Esophagus mucosa (tissue), 1 donor: ENCODE measurements around the gene POU6F1. TPM values are rescaled to one million over a fixed set of nuclear protein-coding genes. Genes with fewer than 3 reads are reported as not detected.
"Not testable (repeated sequence)": the region's sequence is repeated elsewhere in the genome, so short reads cannot be mapped to it uniquely, and the experiment has no call there.

Experiments
- ATAC-seq: fragments of 200-7000 bp; cut with Tn5 transposase; one replicate; pipeline ENCODE4 v1.9.1; 2020
- total RNA-seq: library from RNA; stranded (reverse); gene quantifications from one replicate; pipeline ENCODE4 v1.2.4, GENCODE V29; 2023
- donor health status: DM: yes; HTN: yes; CAD: no.

The POU6F1 gene
- total RNA-seq, 1 donor from 2014 or later, result 2.9 TPM

DNA sequence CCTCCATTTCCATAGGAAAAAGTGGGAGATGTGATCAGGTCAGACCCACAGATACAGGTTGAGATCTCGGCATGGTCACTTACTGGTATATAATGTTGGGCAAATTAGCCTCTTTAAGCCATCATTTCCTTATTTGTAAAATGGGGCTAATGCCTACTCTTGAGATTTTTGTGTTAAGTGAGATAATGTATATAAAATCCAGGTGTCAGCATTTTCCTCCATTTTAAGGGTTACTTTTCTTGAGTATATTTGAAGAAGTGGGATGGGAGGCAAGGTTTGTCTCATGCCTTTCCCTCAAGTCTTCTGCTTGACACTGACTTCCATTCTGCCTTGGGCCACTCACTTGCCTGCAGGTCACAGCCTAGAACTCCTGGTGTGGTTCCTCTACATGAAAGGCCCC, 10.1 kb upstream of the POU6F1 start:
- ATAC-seq, result no peak

GRCh38 chr12:51227112-51227511, 9.2 kb upstream of the POU6F1 start:
- not testable (repeated sequence) for ATAC-seq

GRCh38 chr12:51225771-51226170, 7.9 kb upstream of the POU6F1 start:
- no peak for ATAC-seq

- ATAC-seq, result no peak
These were observed 7.4 kb upstream of the POU6F1 start for GRCh38 chr12:51225234-51225633.

- ATAC-seq, result no peak
These were observed 6.8 kb upstream of the POU6F1 start for GRCh38 chr12:51224625-51225024.

DNA sequence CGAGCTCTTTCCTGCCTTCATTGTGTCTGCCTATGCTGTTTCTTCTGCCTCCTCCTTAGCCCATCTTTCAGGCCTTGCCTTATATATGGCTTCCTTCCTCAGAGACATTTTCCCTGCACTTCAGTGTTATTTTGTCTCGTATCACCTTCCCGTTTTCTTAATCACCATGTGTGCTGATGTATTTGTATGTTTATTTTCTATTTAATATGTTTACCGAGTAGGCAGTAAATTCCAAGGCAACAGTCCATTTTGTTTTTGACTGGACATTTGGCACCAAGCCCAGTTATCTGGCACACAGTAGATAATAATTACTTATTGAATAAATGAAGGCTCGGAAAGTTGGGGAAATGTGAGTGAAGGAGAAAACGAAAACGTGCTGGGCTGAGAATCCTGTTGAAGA, 4.6 kb upstream of the POU6F1 start:
- ATAC-seq, result no peak

DNA sequence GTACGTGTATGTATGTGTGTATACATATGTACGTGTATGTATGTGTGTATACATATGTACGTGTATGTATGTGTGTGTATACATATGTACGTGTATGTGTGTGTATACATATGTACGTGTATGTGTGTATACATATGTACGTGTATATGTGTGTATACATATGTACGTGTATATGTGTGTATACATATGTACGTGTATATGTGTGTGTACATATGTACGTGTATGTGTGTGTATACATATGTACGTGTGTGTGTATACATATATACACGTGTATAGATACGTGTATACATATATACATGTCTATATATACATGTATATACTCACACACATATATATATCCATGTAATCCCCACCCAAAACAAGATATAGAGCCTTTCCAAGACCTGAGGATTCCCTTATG, 2.0 kb upstream of the POU6F1 start:
- not testable (repeated sequence) for ATAC-seq

DNA sequence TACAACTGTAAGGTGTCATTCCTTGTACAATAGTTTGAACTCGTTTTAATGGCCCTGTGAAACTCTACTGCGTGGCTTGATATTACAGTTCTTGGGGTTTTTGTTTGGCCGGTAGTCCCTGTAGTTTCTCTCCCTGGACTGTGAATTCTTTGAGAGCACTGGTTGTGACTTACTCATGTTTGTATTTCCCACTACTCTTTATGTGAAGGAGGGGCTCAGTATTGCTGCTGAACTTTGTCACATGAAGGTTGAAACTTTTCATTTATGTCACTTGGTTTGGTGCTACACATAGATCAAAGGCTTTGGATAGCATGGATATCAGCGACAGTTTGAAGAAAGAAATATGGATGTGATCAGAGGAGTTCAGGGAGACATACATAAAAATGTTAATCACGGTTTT, 1.5 kb upstream of the POU6F1 start:
- no peak for ATAC-seq

- ATAC-seq, result peak; percentile 27
These were observed 822 bp upstream of the POU6F1 start for GRCh38 chr12:51218607-51219161.

GRCh38 chr12:51217133-51217967, 512 bp downstream of the POU6F1 start:
- peak; percentile 55 for ATAC-seq

GRCh38 chr12:51216642-51217041, 1.2 kb downstream of the POU6F1 start:
- no peak for ATAC-seq

DNA sequence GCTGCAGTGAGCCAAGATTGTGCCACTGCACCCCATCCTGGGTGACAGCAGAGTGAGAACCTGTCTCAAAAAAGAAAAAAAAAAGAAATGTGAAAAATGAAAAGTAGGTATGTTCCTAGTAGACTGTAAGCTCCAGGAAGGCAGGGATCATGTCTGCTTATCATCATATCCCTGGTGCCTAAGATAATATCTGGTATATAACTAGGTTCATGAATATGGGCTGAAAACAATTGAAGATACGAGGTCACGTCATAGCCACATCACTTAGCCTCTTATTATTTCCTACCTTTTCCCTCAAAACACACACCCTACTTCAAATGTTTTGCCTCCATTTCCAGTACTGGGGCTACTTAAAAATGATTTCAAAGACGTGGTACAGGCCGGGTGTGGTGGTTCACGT, 3.0 kb downstream of the POU6F1 start:
- no peak for ATAC-seq

DNA sequence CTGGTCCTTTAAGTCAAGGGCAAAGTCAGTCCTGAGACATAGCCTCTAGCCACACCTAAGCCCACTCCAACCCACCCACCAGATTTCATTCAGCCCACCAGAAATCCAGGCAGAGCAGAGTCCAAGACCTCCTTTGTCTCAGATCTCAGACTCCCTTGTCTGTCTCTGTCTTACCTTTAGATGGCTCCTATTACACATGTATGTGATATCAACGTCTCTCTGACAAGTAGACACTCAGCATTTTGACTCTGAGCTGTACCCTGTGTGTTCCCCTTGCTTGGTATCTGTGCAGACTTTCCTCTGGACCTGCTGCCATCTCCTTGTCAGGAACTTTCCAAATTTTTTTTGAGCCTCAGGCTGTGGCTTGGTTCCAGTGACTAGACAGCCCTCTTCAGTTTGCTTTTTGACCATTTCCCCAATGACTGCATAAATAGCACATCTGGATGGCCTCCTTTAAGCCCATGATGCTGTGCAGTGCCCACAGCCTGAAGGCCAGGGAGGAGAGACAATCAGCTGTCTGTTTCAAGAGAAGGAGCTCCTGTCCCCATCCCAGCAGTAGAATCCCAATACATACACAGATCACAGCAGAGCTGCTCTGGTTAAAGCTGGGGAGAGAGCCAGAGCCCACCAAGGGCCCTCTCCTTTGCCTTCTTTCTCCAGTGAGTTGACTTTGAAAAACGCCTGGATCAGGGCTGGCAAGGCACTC, 7.0 kb downstream of the POU6F1 start:
- no peak for ATAC-seq

DNA sequence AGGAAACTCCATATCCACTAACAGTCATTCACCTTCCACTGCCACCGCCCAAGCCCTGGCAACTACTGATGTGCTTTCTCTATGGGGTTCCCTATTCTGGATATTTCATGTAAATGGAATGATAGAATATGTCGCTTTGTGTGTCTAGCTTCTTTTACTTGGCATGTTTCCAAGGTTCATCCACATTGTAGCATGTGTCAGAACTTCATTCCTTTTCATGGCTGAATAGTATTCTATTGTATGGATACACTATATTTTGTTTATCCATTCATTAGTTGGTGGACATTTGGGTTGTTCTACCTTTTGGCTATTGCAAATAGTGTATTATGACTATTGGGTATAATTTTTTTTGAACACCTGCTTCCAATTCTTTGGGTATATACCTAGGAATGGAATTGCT, 8.6 kb downstream of the POU6F1 start:
- no peak for ATAC-seq

DNA sequence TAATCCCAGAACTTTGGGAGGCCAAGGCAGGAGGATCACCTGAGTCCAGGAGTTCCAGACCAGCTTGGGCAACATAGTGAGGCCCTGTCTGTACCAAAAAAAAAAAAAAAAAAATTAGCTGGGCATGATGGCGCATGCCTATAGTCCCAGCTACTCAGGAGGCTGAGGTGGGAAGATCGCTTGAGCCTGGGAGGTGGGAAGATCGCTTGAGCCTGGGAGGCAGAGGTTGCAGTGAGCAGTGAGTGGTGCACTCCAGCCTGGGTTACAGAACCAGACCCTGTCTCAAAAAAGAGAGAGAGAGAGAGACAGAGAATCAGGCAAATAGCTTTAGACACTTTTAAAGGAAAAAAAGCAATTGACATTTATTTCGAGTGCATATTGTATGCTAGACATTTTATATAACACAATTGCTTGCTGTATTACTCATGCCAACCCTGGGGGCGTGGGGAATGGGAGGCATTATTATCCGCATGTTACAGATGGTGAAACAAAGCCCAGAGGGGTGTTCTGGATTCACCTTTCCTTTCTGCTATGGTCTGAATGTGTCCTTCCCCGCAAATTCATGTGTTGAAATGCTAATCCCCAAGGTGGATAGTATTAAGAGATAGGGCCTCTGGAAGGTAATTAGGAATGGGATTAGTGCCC, 9.7 kb downstream of the POU6F1 start:
- no peak for ATAC-seq

DNA sequence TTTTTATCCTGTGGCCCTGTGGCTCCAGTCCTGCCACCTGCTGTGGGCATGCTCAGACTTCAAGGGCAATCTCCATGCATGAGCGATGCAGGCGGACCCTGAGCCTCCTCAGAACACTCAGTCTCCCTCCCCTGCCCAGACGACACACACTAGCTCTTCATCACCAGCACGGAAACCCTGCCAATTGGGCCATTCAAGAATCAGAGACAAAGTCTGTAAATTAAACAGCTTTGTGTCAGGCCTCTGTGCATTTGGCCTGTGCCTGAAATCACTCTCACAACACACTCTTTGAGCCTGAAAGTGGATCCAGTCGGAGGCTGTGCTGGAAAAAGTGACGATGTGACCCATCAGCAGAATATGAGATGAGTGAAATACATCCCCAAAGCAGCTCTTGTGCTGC, 12.5 kb downstream of the POU6F1 start:
- no peak for ATAC-seq

GRCh38 chr12:51202718-51203117, 15.1 kb downstream of the POU6F1 start:
- ATAC-seq, result no peak

DNA sequence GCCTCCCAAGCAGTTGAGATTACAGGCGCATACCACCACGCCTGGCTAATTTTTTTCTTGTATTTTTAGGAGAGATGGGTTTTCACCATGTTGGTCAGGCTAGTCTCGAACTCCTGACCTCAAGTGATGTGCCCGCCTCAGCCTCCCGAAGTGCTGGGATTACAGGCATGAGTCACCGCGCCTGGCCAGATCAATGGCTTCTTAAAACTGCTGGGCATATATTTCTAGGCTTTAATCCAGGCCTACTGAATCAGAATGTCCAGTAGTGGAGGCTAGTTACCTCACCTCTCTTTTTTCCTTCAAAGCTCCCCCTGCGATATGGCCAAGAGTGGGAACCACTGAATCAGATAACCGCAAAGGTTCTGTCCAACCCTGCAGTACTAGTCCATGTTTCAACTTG, 17.1 kb downstream of the POU6F1 start:
- no peak for ATAC-seq

DNA sequence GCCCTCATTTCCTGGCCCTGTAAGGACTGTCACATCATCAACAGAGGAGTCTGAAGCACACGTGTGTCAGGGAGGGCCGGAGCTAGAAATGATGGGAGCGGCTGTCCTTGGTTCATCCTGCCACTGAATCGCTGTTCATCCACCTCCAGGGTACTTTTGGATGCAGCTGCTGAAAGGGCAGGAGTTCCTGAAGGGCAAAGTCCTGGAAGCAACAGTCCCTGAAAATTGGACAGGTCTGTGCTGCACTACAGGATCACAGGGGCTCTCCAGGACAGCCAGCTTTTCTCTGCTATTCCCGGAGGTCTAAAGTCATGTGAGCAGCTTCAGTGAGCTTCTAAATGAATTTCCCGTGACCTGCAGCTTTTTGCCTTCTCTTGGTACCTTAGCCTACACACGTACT, 17.7 kb downstream of the POU6F1 start:
- ATAC-seq, result no peak

GRCh38 chr12:51199366-51199945, 18.4 kb downstream of the POU6F1 start:
- no peak for ATAC-seq

DNA sequence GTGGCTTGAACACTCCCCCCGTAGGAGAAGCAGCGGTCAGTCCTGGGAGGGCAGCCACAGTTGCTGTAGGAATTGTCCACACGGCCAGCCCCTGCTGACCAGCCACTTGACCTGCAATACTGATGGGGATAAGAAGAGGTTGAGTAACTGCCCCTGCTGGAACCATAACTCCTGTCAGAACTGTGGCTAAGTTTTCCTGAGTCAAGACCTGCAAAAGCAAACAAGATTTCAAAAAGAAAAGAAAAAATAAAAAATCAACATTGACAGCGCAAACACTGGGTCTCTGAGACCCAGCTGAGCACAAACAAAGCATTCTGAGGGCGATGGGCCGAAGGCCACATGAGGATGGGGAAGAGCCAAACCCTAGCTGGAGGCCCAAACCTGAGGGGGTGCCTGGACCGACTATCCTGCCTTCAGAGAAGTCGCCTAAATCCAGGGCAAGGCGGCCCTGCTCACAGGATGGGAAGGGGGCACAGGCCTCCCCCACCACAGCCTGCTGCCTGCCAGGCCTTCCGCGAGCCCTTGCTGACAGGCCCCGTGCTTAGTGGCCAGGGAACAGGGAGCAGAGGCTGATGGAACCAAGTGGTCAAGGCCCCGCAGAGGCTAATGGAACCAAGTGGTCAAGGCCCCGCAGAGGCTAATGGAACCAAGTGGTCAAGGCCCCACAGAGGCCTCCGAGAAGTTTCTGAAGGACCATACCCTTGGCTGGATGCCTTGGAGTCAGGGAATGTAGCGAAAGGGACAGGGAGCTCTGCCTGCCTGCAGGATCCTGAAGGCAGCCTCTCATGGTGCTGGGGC, 19.1 kb downstream of the POU6F1 start:
- ATAC-seq, result no peak
